NOMO-1 treated with DMSO at 0.1 percent for 48 hours (cell line): ENCODE measurements around the gene RPL7L1.

Experiments
- DNase-seq: peaks from one replicate; lab custom pipeline; 2025; ENCODE audit not compliant: unreplicated experiment; lab: John Stamatoyannopoulos, UW

Gene RPL7L1

GRCh38 chr6:42890311-42891198 lies 11.1 kb downstream of the RPL7L1 start:
- peak; percentile 96 for DNase-seq

GRCh38 chr6:42891199-42891722 lies 11.8 kb downstream of the RPL7L1 start:
- no peak for DNase-seq

GRCh38 chr6:42894041-42894828 lies 14.8 kb downstream of the RPL7L1 start:
- DNase-seq: peak; percentile 77

GRCh38 chr6:42896178-42896719 lies 16.8 kb downstream of the RPL7L1 start:
- no peak for DNase-seq

GRCh38 chr6:42898891-42899361 lies 19.5 kb downstream of the RPL7L1 start:
- DNase-seq: peak; percentile 62

- no peak for DNase-seq
Observed at GRCh38 chr6:42899871-42900270, 20.5 kb downstream of the RPL7L1 start.

- peak; percentile 67 for DNase-seq
Observed at GRCh38 chr6:42901538-42901957, 22.1 kb downstream of the RPL7L1 start.

GRCh38 chr6:42902429-42903263 lies 23.2 kb downstream of the RPL7L1 start:
- DNase-seq: peak; percentile 4

- no peak for DNase-seq
Observed at GRCh38 chr6:42904467-42904866, 25.1 kb downstream of the RPL7L1 start.

GRCh38 chr6:42907336-42907735 lies 27.9 kb downstream of the RPL7L1 start:
- DNase-seq: no peak

GRCh38 chr6:42909835-42910234 lies 30.4 kb downstream of the RPL7L1 start:
- no peak for DNase-seq

- DNase-seq: no peak
Observed at GRCh38 chr6:42911171-42912021, 32.0 kb downstream of the RPL7L1 start.

- no peak for DNase-seq
Observed at GRCh38 chr6:42914546-42914945, 35.1 kb downstream of the RPL7L1 start.

GRCh38 chr6:42915732-42916131 lies 36.3 kb downstream of the RPL7L1 start, which contains the start of gene PTCRA:
Gene PTCRA (plus strand): TSS chr6:42916053. CDS start chr6:42916070, 17 bp downstream.
- no peak for DNase-seq

- DNase-seq: no peak
Observed at GRCh38 chr6:42916288-42916687, 36.9 kb downstream of the RPL7L1 start.

GRCh38 chr6:42921801-42922200 lies 42.4 kb downstream of the RPL7L1 start:
- no peak for DNase-seq

GRCh38 chr6:42923666-42924065 lies 44.2 kb downstream of the RPL7L1 start:
- peak; percentile 88 for DNase-seq

- no peak for DNase-seq
Observed at GRCh38 chr6:42925248-42925857, 45.9 kb downstream of the RPL7L1 start.
